Hypothalamus (tissue), 51 donors: ENCODE results near the gene SLC37A1.

ENCODE experiments used
- DNase-seq, 51 donors: peaks; one replicate each; lab custom pipeline; 2025; lab: John Stamatoyannopoulos, UW

The SLC37A1 gene

GRCh38 chr21:42539931-42540343, 26.3 kb downstream of the SLC37A1 start:
- DNase-seq = no peak

DNA sequence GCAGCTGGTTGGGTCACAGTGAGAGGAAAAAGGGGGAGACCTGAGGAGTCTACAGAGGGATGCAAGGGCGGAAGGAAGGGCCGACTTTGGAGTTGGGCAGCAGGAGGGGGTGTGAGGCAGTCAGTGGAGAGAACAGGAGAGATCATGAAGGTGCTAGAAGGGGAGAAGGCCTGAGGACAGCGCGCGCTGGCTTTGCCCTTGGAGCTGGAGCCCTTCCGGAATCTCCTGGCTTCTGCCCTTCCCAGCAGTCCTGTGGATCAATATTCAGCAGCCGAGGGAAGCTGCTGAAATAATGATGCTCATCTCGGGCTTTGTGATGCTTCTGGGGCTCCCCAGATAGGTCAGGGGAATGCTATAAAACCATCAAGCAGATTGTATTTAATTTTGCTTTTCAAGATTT, 26.7 kb downstream of the SLC37A1 start:
- DNase-seq = no peak

DNA sequence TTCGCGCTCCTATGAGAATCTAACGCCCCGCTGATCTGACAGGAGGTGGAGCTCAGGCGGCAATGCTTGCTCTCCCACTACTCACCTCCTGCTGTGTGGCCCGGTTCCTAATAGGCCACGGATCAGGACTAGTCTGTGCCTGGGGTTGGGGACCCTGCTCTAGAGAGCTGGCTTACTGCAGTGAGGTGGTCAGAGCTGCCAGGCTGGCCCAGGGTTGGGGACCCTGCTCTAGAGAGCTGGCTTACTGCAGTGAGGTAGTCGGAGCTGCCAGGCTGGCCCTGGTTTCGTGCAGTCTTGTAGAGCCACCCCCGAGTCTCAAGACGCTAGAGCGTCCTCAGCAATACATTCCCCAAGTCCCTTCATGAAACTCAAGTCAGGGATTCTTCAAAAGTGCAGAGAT, 27.5 kb downstream of the SLC37A1 start:
- no peak for DNase-seq

DNA sequence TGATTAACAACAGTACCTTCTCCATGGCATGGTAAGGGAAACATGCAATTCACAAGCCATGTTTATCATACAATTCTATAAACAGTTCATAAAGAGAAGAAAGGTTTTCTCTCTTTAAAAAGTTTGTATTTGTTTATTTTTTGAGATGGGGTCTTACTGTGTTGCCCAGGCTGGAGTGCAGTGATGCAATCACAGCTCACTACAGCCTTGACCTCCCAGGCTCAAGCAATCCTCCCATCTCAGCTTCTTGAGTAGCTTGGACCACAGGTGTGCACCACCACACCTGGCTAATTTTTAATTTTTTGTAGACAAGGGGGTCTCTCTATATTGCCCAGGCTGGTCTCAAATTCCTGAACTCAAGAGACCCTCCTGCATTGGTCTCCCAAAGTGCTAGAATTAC, 28.0 kb downstream of the SLC37A1 start:
- no peak for DNase-seq

GRCh38 chr21:42542196-42542595, 28.5 kb downstream of the SLC37A1 start:
- no peak for DNase-seq

- DNase-seq = no peak
These were observed 28.9 kb downstream of the SLC37A1 start for GRCh38 chr21:42542596-42542995.

- DNase-seq = no peak
These were observed 29.6 kb downstream of the SLC37A1 start for GRCh38 chr21:42543106-42543847.

DNA sequence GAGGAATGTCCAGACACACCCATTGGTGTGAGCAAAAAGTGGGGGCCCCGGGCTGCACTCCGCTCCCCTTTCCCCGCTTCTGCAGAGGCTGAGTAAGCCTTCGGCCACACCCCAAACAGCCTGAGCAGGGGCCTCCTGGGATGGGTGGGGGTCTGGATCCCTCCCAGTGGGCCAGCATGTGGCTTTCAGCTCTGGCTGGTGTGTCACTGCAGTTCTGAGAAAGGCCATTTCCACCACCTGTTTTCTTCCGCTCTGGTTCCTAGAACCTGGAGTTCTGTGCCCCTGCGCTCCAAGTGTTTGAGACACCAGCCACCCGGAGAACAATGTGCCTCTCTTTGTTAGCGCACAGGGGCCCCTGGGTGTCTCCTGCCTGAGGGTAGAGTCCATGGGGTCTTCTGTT, 30.9 kb downstream of the SLC37A1 start:
- no peak for DNase-seq

DNA sequence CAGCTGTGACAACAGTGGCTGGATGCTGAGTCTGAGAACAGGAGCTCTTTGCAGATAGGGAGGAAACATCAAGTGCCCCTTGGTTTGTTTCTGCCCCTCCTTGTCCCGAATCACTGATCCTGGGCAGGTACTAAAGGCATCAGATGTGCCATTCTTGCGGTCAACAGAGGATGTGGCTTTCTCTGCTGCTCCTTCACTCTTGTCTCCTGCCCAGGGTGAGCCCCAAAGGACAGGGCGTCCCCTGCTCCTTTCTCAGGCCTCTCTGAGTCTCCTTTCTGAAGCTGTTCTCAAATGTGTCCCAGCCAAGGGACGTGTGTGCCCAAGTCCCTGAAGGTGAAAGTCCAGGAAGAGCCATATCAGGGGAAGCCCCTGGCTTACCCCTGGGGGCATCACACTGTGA, 31.7 kb downstream of the SLC37A1 start:
- no peak for DNase-seq

- DNase-seq = no peak
These were observed 32.1 kb downstream of the SLC37A1 start for GRCh38 chr21:42545745-42546144.

DNA sequence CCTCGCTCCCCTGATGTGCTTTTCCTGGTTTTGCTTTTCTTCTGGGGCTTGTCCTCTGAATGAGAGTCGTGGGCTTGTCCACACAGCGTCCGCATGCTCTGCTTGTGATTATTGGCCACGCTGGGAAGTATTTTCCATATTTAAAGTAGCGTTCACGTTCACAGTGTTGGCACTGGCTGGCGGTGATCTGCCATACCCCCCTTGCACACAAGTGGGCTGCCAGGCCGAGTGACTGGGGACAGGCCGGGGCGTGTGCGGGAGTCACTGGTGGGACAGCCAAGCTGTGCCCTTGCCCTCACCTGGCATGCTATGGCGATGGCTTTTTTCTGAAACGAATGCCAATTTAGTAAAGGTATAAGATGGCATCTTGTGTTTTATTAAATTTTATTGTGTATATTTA, 32.8 kb downstream of the SLC37A1 start:
- DNase-seq = no peak

- DNase-seq = no peak
These were observed 33.6 kb downstream of the SLC37A1 start for GRCh38 chr21:42547001-42547905.

GRCh38 chr21:42547906-42548365, 34.3 kb downstream of the SLC37A1 start:
- no peak for DNase-seq

- DNase-seq = no peak
These were observed 35.2 kb downstream of the SLC37A1 start for GRCh38 chr21:42548687-42549406.

- DNase-seq = no peak
These were observed 37.2 kb downstream of the SLC37A1 start for GRCh38 chr21:42550817-42551216.

DNA sequence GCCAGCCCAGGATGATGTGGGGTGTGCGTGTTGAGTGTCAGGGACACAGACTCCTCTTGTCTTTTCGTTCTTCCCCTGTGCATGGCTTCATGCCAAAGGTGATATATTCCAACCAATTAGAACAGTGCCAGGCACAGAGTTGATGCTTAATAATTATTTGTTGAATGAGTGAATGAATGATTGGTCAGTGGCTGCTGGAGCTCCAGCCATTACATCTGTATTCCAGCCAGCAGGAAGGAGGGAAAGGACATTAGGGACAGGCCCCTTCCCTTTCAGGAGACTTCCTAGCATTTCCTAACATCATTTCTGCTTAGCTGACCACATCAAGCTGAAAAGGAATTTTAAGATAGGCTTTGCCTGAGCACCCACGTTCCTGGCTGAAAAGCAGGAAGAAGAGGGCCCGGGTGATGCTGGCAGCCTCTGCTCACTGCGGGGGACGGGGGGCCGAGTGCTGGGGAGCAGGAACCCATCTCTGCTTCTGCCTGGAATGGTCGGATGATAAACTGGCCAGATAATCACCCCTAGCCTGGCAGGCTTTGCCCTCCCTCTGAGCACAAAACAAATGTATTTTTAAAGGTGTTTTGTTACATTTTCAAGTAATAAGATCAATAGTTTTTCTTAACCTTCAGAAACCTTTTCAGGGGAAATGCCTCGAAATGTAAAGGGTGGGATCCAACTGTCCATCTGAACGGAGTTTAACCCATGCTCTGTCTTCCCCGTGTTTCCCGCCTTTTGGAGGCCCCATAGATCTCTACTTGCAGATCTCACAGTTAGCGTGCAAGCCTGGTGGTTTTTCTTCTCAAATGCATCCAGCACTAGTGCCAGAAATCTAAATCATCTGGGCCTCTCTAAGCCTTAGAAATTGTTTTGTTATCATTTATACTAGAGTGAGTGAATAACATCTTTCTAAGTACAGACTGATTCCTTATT, 39.0 kb downstream of the SLC37A1 start:
- DNase-seq = no peak

- DNase-seq = no peak
These were observed 39.8 kb downstream of the SLC37A1 start for GRCh38 chr21:42553435-42553834.

- peak in 1 of 51 donors; percentile 6 for DNase-seq
These were observed 40.8 kb downstream of the SLC37A1 start for GRCh38 chr21:42554251-42554961.

DNA sequence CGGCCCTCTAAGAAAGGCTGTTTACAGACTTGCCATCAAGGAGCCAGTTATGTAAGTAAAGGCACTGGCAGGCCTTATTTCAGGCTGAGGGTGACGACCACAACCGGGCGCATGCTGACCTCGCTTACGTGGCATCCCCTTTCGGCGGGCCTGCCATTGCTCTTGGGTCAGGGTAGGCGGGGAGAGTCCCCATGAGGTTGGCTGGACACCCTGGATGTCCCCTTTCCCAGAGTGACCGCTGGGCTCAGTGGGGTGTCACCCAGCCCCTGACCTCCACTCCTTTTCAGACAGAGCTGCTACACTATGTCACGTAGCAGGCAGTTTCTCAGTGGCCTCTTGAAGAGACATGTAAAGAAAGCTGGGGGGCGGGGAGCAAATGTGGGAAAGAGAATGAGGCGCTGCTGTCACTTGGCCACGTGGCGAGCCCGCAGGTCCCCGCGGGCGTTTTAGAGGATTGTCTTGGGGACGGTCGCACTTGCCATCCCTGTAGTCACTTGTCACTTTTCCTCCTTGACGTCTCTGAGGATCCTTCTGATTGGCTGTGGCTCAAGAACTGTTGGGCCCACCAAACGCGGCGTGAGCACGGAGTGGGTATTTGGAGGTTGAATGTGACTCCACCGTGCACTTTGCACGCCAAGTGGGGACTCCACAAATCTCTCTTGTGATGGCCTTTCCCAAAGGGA, 42.2 kb downstream of the SLC37A1 start:
- no peak for DNase-seq
